Activated gamma-delta T cell treated with anti-CD3 and anti-CD28 coated beads, Interleukin-2, amount 50 U/mL, for 16 hours (primary cell): ENCODE results near the gene DAPP1.

Source experiments
- DNase-seq: peaks from one replicate; pipeline ENCODE4 v3.0.0-alpha.2; 2020; ENCODE audit warnings: low read depth

Gene DAPP1

DNA sequence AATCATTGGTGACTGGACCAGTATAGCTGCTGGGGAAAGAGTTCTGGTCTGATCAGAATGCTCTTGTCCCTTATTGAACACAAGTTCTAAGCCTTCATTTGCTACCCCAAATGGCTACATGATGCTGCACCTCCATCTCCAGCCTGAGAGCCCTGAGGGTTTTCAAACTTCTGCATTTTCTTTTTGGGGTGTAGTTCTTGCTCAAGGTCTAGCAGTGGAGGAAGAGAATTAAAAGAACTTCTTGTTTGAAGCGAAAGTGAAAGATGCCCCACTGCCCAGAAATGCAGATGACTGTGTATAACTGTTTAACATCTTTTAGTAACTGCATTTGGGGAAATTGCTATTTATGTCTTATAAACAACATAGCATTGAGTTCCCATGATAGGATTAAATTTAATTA lies 39.1 kb downstream of the DAPP1 start:
- no peak for DNase-seq

- no peak for DNase-seq
Measured at GRCh38 chr4:99856166-99856565, 39.5 kb downstream of the DAPP1 start.

GRCh38 chr4:99857307-99857706 lies 40.7 kb downstream of the DAPP1 start:
- DNase-seq: no peak

DNA sequence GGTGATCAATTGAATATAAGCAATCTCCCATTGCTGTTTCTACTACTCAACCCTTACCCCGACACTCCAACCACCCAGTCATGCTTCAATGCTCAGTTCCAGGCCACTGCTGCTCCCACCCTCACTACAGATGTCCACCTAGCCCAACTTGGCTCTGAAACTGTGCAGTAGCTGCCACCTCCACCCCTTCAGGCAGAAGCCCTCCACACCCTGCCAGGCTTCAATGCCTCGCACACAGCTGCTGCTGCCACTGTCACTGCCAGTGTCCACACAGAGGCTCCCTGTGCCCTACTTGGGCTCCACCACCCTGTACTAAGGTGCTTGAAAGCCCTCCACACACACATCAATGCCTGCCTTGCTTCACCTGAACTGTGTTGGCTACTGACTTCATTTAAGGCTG lies 43.0 kb downstream of the DAPP1 start:
- DNase-seq: no peak

GRCh38 chr4:99860521-99860920 lies 43.9 kb downstream of the DAPP1 start:
- DNase-seq: no peak

DNA sequence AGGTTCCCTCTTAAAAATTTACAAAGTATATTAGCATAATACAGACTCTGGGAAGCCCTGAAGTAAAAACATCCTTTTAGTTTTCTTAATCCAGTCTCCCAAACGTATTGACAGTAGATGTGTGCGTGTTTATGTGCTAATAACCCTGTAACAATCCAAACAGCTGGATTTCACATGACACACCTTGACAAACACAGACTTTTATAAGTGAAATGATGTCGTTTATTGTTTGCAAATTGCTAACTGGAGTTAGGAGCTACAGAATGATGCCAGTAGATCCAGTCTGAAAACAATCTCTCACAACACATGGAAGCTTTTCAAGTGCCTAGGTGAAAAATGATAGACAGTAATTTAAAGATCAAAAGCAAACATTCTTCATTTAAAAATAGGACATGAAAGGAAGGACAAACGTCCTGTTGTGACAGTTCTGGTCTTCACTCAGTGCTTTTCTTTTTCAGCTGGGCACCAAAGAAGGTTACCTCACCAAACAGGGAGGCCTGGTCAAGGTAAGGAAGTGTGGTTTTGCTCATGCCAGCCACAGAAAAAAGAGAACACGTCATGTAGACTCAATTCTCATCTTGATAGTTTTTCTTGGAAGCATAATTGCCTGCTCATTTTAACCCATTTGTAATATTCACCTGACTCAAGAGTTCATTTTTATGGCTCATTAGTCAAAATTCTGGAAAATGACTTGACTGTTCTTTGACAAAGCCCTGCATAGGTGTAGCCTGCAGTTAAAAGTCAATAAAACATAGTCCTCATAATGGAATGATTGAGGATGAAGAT lies 44.7 kb downstream of the DAPP1 start:
- no peak for DNase-seq

DNA sequence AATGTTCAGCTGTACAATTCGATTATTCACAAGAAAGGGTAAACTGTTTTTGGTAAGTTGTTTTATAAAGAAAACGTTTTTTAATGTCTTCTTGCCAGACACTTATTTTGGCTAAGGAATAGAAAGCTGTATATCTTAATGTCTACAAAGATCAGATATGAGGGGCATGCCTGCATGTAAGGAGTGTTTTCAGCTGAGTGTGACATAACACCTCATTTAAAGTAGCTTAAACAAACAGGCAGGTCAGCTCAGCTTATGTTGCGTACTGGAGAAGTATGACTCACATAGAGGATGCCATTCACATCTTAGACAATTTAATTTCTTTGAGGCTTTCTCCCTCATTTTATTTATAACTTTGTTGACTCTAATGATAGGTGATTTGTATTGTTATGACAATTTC lies 47.2 kb downstream of the DAPP1 start:
- DNase-seq: no peak

DNA sequence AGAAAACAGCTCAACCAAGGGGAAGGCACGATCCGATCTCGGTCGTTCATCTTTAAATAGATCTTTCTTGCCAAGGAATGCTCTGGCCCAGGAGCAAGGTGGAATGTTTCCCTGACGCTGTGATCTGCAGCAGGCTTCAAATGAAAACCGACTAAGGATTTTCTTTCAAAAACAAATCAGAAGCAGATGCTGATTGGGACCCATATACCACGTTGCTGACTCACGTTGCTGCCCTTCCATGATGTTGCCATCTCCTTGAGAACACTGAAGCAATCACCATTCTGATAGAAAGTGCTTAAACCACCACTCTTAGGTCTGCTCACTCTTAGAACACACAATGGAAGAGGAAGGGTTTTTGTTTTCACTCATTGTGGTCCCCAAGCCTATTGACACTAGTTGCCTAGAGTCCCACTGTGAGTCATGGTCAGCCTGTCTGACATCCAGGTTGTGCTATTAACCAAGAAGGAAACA lies 51.5 kb downstream of the DAPP1 start:
- no peak for DNase-seq

- no peak for DNase-seq
Measured at GRCh38 chr4:99872570-99872969, 55.9 kb downstream of the DAPP1 start.

DNA sequence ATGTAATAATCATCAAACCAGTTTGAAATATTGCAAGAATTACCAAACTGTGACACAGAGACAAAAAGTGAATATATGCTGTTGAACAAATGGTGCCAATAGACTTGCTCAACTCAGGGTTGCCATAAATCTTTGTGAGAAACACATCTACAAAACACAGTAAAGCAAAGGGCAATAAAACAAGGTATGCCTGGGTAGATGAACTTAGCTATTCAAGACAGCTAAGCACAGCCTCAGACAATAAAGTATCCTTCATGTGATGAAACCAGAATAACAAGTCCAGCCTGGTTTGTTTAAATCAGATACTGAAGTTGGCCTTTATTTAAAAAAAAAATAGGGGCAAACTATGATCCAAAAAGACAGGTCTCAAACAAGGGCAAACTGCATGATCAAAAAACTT lies 58.4 kb downstream of the DAPP1 start:
- no peak for DNase-seq

DNA sequence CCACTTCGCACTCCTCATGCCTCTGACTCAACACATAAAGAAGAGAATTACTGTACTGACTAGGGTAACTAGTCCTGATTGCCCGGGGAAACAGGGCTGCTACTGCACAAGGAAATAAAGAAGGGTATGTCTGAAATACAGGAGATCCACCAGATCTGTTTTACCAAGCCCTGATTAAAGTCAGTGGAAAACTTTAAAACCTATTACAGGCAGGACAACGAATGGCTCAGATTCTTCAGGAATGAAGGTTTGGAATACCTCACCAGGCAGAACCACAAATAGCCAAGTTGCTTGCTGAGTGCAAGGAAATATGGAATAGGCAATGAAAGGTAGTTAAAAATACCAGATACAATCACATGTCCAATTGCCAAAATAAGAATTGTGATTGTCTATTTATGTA lies 60.3 kb downstream of the DAPP1 start:
- DNase-seq: no peak

DNA sequence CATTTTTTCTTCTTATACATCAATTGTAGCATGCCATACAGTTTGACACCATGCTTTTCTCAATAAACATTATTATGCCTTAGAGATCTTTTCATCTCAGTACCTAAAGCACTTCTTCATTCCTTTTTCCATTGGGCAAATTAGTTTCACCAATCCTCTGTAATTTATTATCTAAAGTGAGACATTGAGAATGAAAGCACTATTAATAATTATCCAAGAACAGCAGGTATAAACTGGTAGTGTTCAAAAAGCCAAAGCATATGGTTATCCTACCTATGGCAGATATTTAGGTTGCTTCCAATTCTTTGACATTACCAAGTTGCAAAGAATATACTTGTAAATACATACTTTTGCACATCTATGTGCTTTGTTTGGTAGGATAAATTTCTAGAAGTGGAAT lies 62.0 kb downstream of the DAPP1 start:
- DNase-seq: no peak

- DNase-seq: no peak
Measured at GRCh38 chr4:99879458-99879857, 62.8 kb downstream of the DAPP1 start.

DNA sequence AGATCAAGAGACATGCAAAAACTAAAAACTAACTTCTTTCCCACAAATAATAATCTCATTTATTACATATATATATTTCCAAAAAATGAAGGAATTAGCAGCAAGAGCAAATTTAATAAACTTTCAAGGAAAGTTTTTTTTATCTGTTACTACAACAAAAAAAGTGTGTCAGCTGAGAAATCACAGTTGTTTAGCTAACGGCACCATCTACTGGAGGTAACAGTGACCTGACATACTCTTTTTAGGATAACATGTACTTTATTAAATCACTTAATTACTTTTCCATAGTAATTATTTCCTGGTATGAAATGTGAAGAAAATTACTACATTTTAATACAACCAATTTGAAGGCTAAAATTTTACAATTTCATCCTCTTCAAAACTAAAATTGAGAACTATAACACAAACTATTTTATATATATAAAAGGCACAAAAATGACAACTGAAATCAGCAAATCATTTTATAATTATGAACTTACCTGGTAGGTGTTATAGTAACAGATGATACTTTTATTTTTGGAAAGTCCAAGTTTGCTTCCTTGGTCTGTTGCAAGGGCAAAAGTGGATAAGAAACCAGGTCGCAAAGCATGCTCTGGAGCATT lies 68.5 kb downstream of the DAPP1 start:
- DNase-seq: no peak

DNA sequence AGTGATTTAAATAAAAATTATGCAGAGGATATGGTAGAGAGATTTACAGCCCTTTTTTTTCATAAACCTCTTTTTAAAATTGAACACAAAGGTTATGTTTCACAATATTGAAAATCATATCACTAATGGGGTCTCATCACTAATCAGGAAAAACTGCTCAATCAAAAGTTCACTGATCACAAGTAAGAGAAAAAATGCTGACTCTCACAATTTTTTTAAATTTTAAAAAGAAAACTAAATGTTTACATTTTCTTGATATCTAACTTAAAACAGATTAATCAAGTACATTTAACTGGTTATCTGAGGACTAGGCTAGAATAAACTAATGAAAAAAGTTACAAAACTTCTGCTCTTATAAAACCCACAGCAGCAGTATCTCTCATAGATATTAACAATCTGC lies 69.1 kb downstream of the DAPP1 start:
- no peak for DNase-seq

DNA sequence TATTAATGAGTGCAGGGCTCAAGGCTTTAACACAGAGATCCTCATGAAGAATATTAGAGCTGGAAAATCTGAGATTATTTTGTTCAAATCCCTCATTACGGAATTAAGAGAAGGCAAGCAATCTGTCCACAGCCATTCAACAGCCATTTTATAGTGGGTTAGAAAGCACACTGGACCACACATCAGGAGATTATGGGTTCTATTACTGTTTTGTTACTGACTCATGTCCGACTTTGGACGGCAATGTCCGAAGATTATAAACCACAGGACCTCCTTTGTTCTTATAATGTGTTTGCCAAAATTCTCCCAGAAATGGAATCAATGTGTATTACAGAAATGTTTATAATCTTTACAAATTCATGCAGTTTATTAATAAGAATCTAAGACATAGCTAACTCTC lies 69.5 kb downstream of the DAPP1 start:
- no peak for DNase-seq

GRCh38 chr4:99887837-99888236 lies 71.2 kb downstream of the DAPP1 start:
- DNase-seq: no peak

GRCh38 chr4:99891351-99891750 lies 74.7 kb downstream of the DAPP1 start:
- no peak for DNase-seq

GRCh38 chr4:99893029-99893428 lies 76.4 kb downstream of the DAPP1 start:
- DNase-seq: no peak

DNA sequence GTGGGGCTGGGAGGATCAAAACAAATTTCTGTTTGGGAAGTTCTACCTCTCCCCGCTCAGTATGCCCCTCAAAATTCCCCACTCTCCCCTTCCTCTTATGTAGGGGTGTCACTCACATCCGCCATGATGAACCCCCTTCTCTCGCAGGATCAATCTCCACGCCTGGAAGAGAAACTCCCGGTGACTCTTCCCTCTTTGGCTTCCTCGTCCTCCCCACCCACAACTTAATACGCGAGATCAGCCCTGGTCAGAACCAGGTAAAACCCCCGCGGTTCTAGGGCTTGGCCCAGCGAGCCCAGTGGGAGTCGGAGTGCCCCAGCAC lies 77.2 kb downstream of the DAPP1 start:
- DNase-seq: no peak

DNA sequence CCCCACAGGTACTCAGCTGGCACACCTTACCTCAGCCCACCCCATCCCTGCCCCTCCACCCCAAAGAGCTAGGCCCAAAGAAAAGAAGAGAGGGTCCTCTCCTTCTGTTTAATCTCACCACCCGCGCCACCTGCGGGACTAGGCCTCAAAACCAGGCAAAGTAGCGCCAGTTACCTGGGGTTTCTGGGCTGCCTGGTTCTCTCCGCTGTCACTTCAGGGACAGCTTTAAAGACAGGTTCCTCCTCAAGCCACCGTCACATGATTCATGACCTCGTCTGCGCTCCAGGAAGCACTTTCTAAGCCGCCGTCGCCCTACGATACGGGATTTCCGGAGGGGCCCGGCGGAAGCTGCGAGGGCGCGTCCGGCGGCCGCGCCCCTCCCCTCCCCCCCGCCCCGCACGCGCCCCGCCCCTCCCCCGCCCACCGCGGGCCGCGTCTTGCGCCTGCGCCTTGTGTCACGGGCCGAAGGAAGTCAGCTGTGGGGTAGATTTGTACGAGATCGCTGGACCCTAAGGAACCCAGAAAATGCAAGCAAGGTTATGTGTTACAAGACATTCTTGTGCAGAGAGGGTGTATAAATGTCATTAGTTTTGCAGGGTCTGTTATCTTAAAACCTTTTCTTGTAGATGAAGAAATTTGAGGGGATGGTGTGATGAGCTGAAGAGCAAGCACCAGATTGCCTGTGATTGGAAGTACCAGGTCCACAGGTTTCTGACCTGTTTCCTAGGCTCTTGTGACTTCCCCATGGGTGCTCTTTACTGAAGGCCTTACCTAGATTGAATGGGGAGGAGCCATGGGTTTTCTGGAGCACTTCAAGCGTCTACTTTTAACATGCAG lies 77.8 kb downstream of the DAPP1 start, which contains the start of gene LAMTOR3:
Gene LAMTOR3, minus strand, starts transcription at position 267 of the 837 bp plus-strand sequence. CDS start 464 bp downstream, outside the sequence.
- DNase-seq: peak; percentile 78

GRCh38 chr4:99894998-99895397 lies 78.4 kb downstream of the DAPP1 start:
- DNase-seq: no peak

DNA sequence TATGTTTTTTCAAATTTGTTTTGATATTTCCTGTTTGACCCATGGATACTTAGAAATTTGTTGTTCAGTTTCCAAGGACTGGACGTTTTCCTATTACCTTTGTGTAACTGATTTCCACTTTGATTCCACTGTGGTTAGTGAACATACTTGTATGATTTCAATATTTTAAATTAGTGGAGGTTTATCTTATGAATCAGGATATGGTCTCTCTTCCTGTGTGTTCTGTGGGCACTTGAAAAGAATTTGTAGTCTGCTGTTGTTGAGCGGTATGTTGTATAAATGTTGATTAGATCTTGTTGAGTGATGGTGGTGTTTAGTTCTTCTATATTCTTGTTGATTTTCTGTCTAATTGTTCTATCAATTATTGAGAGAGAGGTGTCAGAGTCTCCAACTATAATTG lies 98.8 kb downstream of the DAPP1 start:
- DNase-seq: no peak
